SK-N-SH (cell line): Measurements from ENCODE around the gene LTF. TPM values are rescaled to one million over a fixed set of nuclear protein-coding genes. Genes with fewer than 3 reads are reported as not detected.

Source experiments
- CTCF ChIA-PET: fragments of 300-600, 350-600 bp; formaldehyde crosslinking; extraction: SDS; loops from one replicate; lab custom pipeline; 2021; lab: Yijun Ruan, JAX
- POLR2A ChIA-PET: fragments of 350-600 bp; sonication (Branson Sonifier 250); formaldehyde crosslinking; extraction: SDS; loops from one replicate; lab custom pipeline; 2020; ENCODE audit warnings: antibody characterized with exemption, inconsistent platforms; lab: Yijun Ruan, JAX
- DNase-seq: peaks from one replicate; pipeline ENCODE4 v3.0.0; 2012
- H2AFZ ChIP-seq: fragments of 200-600 bp; sonication (generic); 2 replicates; pipeline ENCODE4 v1.8.1; 2016; ENCODE audit warnings: antibody characterized with exemption, mild to moderate bottlenecking, low read depth
- H3F3A ChIP-seq: fragments of 200-600 bp; sonication (generic); replicated peaks from 2 replicates; pipeline ENCODE3; 2016; ENCODE audit warnings: antibody characterized with exemption, mild to moderate bottlenecking; ENCODE audit not compliant: insufficient read depth
- H3K27ac ChIP-seq, 2 experiments: fragments of 200-500 bp in 1 of 2; fragments of 200-600 bp in 1 of 2; sonication (Bioruptor generic) in 1 of 2; sonication (generic), shearing (Covaris generic) in 1 of 2; 2 replicates each; pipeline versions ENCODE4 v1.5.1 to v1.6.1; 2014 to 2016; ENCODE audit warnings: low read depth in 2 of 2, inconsistent platforms in 1 of 2, low read length in 1 of 2, mild to moderate bottlenecking in 1 of 2, mixed read lengths in 1 of 2
- H3K27me3 ChIP-seq: fragments of 200-600 bp; sonication (generic), shearing (Covaris generic); 2 replicates; pipeline ENCODE4 v1.6.1; 2016; ENCODE audit warnings: mixed run types; ENCODE audit not compliant: insufficient read depth
- H3K36me3 ChIP-seq, 2 experiments: fragments of 200-500 bp in 1 of 2; fragments of 200-600 bp in 1 of 2; sonication (Bioruptor generic) in 1 of 2; sonication (generic) in 1 of 2; replicated peaks in 1 of 2; 2 replicates each; pipeline versions ENCODE3 to v1.5.1; 2014 to 2016; ENCODE audit warnings: low read length in 1 of 2, mild to moderate bottlenecking in 1 of 2; ENCODE audit not compliant: insufficient read depth in 2 of 2, control insufficient read depth in 1 of 2
- H3K4me1 ChIP-seq, 2 experiments: fragments of 200-500 bp in 1 of 2; fragments of 200-600 bp in 1 of 2; sonication (Bioruptor generic) in 1 of 2; sonication (generic), shearing (Covaris generic) in 1 of 2; 2 replicates each; pipeline versions ENCODE4 v1.5.1 to v1.6.1; 2014 to 2016; ENCODE audit warnings: low read depth in 1 of 2, low read length in 1 of 2, mixed run types in 1 of 2; ENCODE audit not compliant: insufficient read depth in 2 of 2, control insufficient read depth in 1 of 2
- H3K4me2 ChIP-seq: fragments of 200-600 bp; sonication (generic), shearing (Covaris generic); 2 replicates; pipeline ENCODE4 v1.6.1; 2017; ENCODE audit warnings: mixed run types
- H3K4me3 ChIP-seq, 2 experiments: fragments of 200-500 bp in 1 of 2; fragments of 200-600 bp in 1 of 2; sonication (Bioruptor generic) in 1 of 2; sonication (generic), shearing (Covaris generic) in 1 of 2; 2 replicates each; pipeline versions ENCODE4 v1.5.1 to v1.8.1; 2014 to 2016; ENCODE audit warnings: low read depth in 2 of 2, inconsistent platforms in 1 of 2, low read length in 1 of 2, mild to moderate bottlenecking in 1 of 2, mixed read lengths in 1 of 2, moderate library complexity in 1 of 2
- H3K79me2 ChIP-seq: fragments of 200-600 bp; sonication (generic); 2 replicates; pipeline ENCODE4 v1.8.1; 2017; ENCODE audit warnings: mild to moderate bottlenecking; ENCODE audit not compliant: insufficient read depth
- H3K9ac ChIP-seq: fragments of 200-600 bp; sonication (generic); 2 replicates; pipeline ENCODE4 v1.6.1; 2017; ENCODE audit warnings: mixed run types
- H3K9me2 ChIP-seq: fragments of 200-600 bp; sonication (generic); 2 replicates; pipeline ENCODE4 v1.6.1; 2017; ENCODE audit warnings: mixed run types
- H3K9me3 ChIP-seq: fragments of 200-600 bp; sonication (generic); 2 replicates; pipeline ENCODE4 v1.6.1; 2017; ENCODE audit warnings: mixed run types, mild to moderate bottlenecking, moderate library complexity
- H4K20me1 ChIP-seq: fragments of 200-600 bp; sonication (generic); 2 replicates; pipeline ENCODE4 v1.6.1; 2017; ENCODE audit warnings: mild to moderate bottlenecking, mixed run types; ENCODE audit not compliant: insufficient read depth
- CHD2 ChIP-seq: fragments of 150-350 bp; IDR thresholded peaks from 2 replicates; pipeline ENCODE4 v1.6.1; 2018; ENCODE audit warnings: low read length; ENCODE audit not compliant: partially characterized antibody
- CTCF ChIP-seq: fragments of 200-600 bp; sonication (generic); IDR thresholded peaks from 2 replicates; pipeline ENCODE4 v1.6.1; 2017; ENCODE audit warnings: antibody characterized with exemption, mild to moderate bottlenecking, moderate library complexity
- EZH2phosphoT487 ChIP-seq: fragments of 200-600 bp; sonication (generic); IDR thresholded peaks from 2 replicates; pipeline ENCODE4 v1.6.1; 2017; ENCODE audit warnings: low read depth, mixed run types, mild to moderate bottlenecking, antibody characterized with exemption, moderate library complexity, borderline replicate concordance
- FOSL2 ChIP-seq: IDR thresholded peaks from 2 replicates; pipeline ENCODE4 v1.4.0; 2012; ENCODE audit warnings: low read depth, mild to moderate bottlenecking, moderate library complexity, borderline replicate concordance
- FOXM1 ChIP-seq: IDR thresholded peaks from 2 replicates; pipeline ENCODE4 v1.4.0; 2012; ENCODE audit warnings: low read depth, mild to moderate bottlenecking
- GABPA ChIP-seq: IDR thresholded peaks from 2 replicates; pipeline ENCODE4 v1.4.0; 2012; ENCODE audit warnings: low read depth, mild to moderate bottlenecking
- IRF3 ChIP-seq: fragments of 150-350 bp; IDR thresholded peaks from 2 replicates; pipeline ENCODE4 v1.6.1; 2016; ENCODE audit warnings: mild to moderate bottlenecking, low read depth, low read length
- JUND ChIP-seq: IDR thresholded peaks from 2 replicates; pipeline ENCODE4 v1.4.0; 2012
- MEF2A ChIP-seq: IDR thresholded peaks from 2 replicates; pipeline ENCODE4 v1.4.0; 2012; ENCODE audit warnings: low read depth, borderline replicate concordance
- NRF1 ChIP-seq: IDR thresholded peaks from 2 replicates; pipeline ENCODE4 v1.6.1; 2012; ENCODE audit warnings: low read depth, mild to moderate bottlenecking, low read length
- POLR2AphosphoS5 ChIP-seq: IDR thresholded peaks from 2 replicates; pipeline ENCODE4 v1.6.1; 2012; ENCODE audit warnings: low read depth, low read length
- RAD21 ChIP-seq: IDR thresholded peaks from 2 replicates; pipeline ENCODE4 v1.6.1; 2012; ENCODE audit warnings: mild to moderate bottlenecking, low read length
- SMC3 ChIP-seq: IDR thresholded peaks from 2 replicates; pipeline ENCODE4 v1.6.1; 2012; ENCODE audit warnings: low read depth, low read length, improper control_type of control experiment
- TEAD4 ChIP-seq: IDR thresholded peaks from 2 replicates; pipeline ENCODE4 v1.4.0; 2012; ENCODE audit warnings: mild to moderate bottlenecking, borderline replicate concordance; ENCODE audit not compliant: insufficient read depth
- WGBS: methylation state at CpG from one replicate; pipeline ENCODE4 v1.1.6; 2017; ENCODE audit warnings: low lambda C conversion rate; 5-methylcytosine and 5-hydroxymethylcytosine counted together
- polyA plus RNA-seq, 3 experiments: library from polyadenylated mRNA; depleted of rRNA; stranded (reverse); fragments of >200 nt; gene quantifications; 2 replicates each; pipeline ENCODE4 v1.2.3, GENCODE V29; 2012
- TF ChIP-seq, protein P1 (sequence below): IDR thresholded peaks from 2 replicates; pipeline ENCODE4; 2012
- TF ChIP-seq, protein P2 (sequence below): IDR thresholded peaks from 2 replicates; pipeline ENCODE4 v1.6.1; 2012; ENCODE audit warnings: mild to moderate bottlenecking, low read depth, low read length, moderate library complexity
- TF ChIP-seq, protein P3 (sequence below): IDR thresholded peaks from 2 replicates; pipeline ENCODE4 v1.4.0; 2012; ENCODE audit warnings: low read depth

The LTF gene
- polyA plus RNA-seq, 1 of the 3 experiments (the other 2 are of a cell fraction), result not detected

DNA sequence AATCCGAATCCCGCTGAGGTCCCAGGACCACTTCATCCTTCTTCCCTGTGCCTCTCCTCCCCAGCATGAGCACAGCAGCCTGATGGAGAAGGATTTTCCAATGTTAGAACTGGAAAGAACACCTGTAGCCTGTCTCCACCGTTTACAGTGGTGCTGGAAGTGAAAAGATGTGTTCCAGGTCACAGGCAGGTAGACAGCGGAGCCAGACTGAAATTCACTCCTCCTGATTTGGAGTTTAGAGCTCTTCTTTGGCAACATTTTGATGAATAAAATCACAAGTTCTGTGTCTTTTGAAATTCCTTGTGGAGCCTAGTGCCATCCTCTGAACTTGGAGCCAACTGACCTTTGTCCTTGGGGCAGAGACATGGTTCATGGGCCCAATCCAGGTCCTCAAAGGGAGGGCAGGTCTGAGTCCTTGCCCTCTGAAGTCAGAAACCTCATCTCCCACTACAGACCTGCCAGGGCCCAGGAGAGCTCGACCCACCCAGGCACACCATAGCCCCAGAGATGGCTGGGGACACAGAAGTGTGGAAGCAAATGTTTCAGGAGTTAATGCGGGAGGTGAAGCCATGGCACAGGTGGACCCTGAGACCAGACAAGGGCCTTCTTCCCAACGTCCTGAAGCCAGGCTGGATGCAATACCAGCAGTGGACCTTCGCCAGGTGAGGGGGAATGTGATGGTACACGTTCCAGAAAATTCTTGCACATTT is 33.0 kb upstream of the LTF start, which contains the start of gene RTP3:
Gene RTP3, plus strand, starts transcription at position 421 of the 710 bp plus-strand sequence. Its CDS starts 87 bp downstream, at position 508.
- H4K20me1 ChIP-seq, result no peaks in the 10 kb centered on the region
- POLR2A ChIA-PET, result no interaction called here
- no peak within 1 kb of the TSS for H3K9ac ChIP-seq
- no peak within 1 kb of the TSS for H3K4me3 ChIP-seq
- no peaks in the 10 kb centered on the region for H3K9me2 ChIP-seq
- H3K27me3 ChIP-seq, result no peaks in the 10 kb centered on the region
- no peak within 1 kb of the TSS for H3K27ac ChIP-seq
- H3K4me1 ChIP-seq, result peaks cover 0 to 3% of the 10 kb centered on the region in 2 experiments; a peak in 1 of 4 replicates
- H3K36me3 ChIP-seq, result no peaks in the 10 kb centered on the region
- CTCF ChIA-PET, result interaction anchor here (1.1 to 8.7 kb wide), 2 partner anchors 11 to 70 kb away, joined by 4 to 108 read pairs; no protein-coding TSS in a partner anchor
- no peaks in the 10 kb centered on the region for H3K9me3 ChIP-seq
- 47% methylated on average over 9 of the region's 9 CpGs for WGBS
- H3F3A ChIP-seq, result no peaks in the 10 kb centered on the region
- H2AFZ ChIP-seq, result no peak within 1 kb of the TSS
- H3K79me2 ChIP-seq, result no peaks in the 10 kb centered on the region
- no peak for TF ChIP-seq GABPA
- TF ChIP-seq, protein P1, sequence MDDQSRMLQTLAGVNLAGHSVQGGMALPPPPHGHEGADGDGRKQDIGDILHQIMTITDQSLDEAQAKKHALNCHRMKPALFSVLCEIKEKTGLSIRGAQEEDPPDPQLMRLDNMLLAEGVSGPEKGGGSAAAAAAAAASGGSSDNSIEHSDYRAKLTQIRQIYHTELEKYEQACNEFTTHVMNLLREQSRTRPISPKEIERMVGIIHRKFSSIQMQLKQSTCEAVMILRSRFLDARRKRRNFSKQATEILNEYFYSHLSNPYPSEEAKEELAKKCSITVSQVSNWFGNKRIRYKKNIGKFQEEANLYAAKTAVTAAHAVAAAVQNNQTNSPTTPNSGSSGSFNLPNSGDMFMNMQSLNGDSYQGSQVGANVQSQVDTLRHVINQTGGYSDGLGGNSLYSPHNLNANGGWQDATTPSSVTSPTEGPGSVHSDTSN, result no peak
- no peak for TF ChIP-seq FOXM1
- TF ChIP-seq, protein P2, sequence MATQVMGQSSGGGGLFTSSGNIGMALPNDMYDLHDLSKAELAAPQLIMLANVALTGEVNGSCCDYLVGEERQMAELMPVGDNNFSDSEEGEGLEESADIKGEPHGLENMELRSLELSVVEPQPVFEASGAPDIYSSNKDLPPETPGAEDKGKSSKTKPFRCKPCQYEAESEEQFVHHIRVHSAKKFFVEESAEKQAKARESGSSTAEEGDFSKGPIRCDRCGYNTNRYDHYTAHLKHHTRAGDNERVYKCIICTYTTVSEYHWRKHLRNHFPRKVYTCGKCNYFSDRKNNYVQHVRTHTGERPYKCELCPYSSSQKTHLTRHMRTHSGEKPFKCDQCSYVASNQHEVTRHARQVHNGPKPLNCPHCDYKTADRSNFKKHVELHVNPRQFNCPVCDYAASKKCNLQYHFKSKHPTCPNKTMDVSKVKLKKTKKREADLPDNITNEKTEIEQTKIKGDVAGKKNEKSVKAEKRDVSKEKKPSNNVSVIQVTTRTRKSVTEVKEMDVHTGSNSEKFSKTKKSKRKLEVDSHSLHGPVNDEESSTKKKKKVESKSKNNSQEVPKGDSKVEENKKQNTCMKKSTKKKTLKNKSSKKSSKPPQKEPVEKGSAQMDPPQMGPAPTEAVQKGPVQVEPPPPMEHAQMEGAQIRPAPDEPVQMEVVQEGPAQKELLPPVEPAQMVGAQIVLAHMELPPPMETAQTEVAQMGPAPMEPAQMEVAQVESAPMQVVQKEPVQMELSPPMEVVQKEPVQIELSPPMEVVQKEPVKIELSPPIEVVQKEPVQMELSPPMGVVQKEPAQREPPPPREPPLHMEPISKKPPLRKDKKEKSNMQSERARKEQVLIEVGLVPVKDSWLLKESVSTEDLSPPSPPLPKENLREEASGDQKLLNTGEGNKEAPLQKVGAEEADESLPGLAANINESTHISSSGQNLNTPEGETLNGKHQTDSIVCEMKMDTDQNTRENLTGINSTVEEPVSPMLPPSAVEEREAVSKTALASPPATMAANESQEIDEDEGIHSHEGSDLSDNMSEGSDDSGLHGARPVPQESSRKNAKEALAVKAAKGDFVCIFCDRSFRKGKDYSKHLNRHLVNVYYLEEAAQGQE, result no peak
- TF ChIP-seq CHD2, result no peak
- no peak for TF ChIP-seq POLR2AphosphoS5
- TF ChIP-seq TEAD4, result no peak
- no peak for TF ChIP-seq EZH2phosphoT487
- no peak for TF ChIP-seq JUND
- no peak for TF ChIP-seq RAD21
- no peak for TF ChIP-seq IRF3
- no peak for TF ChIP-seq FOSL2
- TF ChIP-seq, protein P3, sequence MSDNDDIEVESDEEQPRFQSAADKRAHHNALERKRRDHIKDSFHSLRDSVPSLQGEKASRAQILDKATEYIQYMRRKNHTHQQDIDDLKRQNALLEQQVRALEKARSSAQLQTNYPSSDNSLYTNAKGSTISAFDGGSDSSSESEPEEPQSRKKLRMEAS, result no peak
- no peak for TF ChIP-seq SMC3
- no peak for TF ChIP-seq CTCF
- no peak for TF ChIP-seq NRF1
- no peak for TF ChIP-seq MEF2A
- no peak within 1 kb of the TSS for H3K4me2 ChIP-seq
- no peak for DNase-seq
